Left forelimb (tissue), 1 donor: ENCODE measurements around the gene NUB1.

ENCODE experiments used
- DNase-seq: peaks from one replicate; pipeline ENCODE4 v3.0.0-alpha.2; 2018; ENCODE audit warnings: low spot score

The NUB1 gene

DNA sequence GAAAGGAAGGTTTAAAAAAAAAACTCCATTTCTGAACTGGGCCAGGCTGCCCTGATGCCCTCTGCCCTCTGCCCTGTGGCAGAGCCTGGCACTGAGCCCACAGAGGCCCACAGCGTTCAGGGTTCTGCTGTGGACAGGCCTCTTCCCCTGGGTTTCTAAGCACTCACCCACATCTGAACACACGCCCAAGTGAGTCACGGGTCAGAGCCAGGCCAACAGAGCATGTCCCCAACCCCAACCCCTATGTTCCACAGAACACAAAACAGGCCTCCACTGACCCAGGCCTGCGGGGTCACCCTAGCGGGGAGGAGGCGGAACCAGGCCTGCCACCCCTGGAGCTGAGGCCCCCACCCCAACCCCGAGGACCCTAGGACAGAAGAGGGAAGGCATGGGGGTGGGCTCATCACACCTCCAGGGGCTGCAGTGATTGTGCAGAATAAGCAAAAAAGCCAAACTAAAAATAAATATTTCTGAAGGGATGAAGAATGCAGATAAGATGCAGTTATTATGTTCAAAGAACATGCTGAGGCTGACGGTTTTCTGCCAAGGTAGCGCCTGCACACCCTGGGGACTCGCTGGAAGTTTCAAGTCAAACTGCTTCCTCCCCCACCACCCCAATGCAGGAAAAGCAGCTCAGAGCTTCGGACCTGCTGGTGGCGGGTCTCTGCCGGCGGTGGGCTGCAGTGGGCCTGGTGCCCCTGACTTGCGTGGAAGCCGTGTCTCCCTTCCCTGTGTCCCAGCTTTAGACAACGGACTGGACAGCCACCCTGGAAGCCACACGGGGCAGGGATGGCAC is 62.8 kb downstream of the NUB1 start:
- no peak for DNase-seq

DNA sequence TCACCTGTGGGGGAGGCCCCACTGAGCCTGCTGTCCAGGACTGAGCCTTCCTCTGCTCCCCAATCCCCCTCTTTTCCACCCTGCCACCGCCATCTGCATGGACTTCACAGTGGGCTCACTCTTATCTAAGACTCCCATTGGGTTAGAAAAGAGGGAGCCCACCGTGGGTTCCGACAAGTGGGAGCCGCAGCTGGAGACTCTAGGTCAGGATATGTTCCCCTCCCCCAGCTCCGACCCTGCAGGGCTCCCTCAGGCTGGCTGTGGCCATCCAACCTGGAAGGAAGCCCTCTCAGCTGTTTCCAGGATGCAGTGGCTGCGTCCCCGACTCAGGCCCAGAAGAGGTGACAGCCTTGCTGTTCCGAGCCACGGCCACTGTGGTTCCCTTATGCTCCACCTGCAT is 63.4 kb downstream of the NUB1 start:
- DNase-seq = no peak

DNA sequence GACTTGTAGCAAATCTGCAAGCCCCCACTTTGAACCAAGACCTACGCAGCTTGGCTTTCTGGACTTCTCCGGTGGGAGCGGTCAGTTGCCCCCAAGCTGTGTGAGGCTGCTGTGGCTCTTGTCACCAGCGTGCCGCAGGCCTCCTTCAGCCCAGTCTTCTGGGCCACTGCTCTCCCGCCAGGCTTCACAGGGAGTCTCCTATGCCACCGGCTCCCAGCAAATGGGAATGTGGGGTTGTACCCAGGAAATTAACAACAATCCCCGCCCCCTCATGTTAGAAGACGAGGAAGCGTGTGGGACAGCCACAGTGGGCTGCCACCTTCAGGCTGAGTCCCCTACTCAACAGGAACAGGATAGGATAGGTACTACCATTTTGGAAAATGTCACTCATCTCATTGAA is 64.0 kb downstream of the NUB1 start:
- DNase-seq = no peak

DNA sequence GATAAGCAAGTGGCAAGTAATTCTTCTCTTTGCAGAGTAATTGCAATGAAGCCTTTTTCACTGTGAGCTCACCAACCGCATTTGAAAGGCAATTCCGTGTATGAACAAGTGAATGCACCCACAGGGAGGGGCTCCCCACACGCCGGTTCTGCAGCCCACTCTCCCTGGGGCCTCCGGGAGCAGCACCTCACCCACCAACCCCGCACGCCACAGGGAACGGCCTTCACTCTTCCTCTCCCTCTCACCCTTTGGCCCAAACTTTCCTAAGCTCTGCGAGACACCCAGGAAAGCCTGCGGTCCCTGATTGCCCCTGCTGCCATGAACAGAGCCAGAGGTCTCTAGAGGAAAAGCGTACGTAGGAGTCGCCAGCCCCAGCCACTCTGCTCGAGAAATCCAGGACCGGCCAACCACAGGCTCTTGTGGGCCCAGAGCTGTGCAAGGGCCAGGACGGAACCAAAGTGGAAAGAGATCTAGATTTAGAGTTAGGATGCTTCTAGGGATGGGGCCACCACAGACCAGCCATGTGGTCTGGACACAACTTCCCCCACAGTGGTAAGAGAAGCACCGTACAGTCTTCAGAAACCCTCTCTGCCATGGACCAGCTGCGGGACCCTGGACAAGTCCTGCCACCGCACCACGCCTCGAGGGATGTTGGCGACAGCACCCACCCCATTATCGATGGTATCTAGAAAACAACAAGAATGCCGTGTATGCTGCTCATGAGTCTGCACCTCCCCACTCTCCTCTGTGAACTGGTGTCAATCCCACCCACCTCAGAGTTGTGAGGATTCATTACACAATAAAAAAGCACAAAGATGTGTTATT is 64.7 kb downstream of the NUB1 start:
- DNase-seq = no peak

DNA sequence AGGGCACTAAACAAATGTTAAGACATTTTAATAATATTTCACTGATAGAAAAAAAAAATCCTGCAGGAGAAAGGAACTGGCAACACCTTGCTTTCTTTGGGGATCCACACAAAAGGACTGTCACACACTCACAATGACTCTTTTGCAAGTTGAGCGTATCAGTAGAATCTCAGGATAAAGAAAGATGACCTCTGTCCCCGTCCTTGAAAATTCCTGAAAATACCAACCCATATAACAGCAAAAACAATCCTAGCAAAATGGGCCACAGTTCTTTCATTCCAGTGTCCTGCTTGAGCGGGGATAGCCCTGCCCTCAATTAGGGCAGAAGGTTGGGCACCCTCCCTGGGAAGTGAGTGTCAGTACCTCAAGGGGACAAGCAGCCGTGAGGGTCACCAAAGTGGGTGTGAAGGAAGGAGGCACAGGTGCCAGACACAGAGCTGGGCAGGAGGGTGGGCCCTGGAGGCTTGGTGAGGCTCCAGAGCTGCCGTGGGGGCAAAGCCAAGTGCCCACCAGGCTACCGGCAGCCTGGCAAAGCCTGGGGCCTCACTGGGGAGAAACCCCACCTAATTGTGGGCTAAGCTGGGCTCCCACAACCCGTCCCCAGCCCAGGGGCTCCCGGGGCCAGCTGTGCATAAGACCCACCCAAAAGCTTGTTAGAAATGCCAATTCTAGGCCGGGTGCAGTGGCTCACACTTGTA is 65.4 kb downstream of the NUB1 start:
- DNase-seq = no peak

DNA sequence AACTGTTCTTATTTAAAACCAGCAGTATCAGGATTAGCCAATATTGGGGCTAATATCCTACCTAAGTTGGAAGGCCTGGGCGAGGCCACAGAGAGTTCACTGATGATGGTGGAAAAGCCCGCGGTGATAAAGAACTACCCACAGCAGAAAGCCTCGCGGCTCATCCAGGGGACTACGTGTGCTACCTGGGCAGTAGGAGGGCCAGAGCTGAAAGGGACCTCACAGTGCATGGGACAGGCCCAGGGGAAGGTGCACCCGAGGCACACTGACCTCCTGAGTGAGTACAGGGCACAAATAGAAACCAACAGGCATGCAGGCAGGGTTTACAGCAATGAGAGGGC is 66.9 kb downstream of the NUB1 start:
- DNase-seq = no peak

DNA sequence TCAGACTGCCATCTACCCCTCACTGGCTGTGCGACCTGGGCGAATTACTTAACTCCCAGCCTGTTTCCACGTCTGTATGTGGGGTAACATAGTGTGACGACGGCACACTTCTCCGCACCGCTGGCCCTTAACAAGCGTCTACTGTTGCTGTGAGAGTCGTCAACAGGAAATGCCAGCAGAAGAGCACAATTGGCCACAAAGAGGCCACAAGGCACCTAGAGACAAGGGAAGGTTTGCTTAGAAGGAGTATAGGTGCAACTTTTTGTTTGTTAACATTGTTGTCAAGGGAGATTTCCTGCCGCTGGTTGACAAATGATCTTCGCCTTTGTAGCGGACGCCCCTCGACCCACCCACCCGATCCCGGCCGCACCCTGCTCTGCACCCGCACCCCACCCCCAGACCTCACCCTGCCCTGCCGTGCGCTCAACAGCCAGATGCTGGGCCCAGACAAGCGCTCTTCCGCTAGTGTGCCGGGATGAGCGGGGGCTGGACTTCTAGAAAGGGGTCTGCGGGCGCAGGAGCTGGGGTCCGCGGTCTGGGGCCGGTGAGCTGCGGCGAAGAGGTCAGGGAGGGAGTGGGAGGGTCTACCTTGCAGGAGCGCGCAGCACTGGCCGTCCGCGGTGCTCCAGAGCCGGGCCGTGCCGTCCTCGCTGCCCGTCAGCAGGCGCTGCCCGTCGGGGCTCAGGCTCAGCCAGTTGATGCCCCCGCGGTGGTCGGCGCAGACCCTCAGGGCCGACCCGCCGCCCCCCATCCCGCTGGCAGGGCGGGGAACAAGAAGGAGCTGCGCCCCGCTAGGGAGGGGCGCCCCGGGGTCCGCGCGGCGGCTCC is 67.4 kb downstream of the NUB1 start:
- DNase-seq = no peak

DNA sequence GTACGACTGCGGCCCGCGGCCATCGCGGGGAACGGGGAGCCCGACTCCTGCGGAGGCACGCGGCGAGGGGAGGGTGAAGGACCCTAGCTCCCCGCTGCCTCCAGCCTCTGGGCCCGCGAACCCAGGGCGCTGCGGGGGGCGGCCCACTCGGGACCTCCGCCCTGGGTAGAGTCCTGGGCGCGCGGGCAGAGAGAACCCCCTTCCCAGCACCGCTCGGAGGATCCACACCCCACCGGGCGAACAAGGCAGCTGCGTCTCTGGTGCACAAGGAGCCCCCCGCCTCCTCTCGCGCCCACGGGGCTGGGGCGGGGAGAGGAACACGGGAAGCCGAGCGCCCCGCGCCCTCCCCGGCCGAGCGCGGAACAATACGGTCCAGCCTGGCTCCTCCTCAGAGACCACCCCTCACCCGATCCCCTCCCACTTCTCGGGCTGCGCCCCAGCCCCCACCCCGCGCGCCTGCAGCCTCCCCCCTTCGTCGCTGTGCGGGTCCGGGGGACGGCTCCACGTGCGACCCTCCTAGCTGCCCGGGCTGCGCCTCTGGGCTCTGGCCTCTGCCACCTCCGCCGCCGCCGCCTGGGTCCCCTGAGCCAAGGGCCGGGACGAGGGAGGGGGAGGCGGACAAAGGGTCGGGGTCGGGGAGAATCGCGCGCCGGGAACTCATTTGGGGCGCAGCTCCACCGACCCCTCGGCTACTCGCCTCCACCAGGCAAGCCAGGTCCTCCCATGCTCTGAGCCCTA is 68.2 kb downstream of the NUB1 start, which contains the start of gene WDR86:
TSS of gene WDR86 (minus strand) at position 372 of the 738 bp plus-strand sequence. CDS start 449 bp downstream, outside the sequence.
- no peak for DNase-seq

DNA sequence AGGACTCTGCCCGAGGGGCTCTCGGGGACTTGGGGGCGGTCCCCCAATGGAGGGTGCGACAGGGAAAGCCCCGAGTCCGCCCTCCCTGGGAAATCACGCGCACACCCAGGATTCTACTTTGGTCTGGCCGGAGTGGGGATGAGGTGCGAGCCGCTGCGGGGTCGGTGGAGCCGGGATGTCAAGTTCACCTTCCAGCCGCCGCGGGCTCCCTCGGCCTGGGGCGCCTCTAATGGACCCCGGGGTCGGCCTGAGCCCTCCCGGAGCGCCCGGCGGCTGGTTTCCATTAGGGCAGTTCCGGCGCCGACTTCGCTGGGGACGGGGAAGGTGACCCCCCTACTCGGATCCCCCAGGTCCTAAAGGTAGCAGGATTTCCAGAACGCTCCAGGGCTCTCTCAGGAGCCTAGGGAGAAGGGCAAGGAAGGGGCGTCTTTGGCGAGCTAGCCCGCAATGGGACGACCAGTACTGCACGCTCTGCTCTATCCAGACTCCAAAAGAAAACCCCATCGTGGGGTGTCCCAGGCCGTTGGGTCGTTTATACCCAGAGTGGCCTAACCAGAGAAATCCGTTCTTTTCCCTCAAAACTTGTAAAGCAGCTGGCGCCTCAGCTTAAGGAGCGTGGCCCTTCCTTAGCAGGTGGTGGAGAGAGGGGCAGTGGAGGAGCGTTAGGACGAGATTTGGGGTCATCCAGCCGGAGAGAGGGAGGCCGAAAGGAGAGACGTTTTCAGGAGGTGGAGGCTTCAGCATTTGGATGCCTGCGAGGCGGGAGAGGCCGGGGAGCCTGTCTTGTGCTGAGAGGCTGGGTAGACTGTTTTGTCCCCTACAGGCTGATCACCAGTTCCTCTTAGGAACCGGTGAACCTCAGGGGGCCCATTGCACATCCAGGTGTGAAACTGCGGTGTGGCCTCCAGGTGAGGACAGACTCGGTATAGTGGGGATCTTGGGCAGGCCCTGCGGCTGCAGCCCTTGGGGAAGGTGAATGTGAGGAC is 69.1 kb downstream of the NUB1 start:
- no peak for DNase-seq

DNA sequence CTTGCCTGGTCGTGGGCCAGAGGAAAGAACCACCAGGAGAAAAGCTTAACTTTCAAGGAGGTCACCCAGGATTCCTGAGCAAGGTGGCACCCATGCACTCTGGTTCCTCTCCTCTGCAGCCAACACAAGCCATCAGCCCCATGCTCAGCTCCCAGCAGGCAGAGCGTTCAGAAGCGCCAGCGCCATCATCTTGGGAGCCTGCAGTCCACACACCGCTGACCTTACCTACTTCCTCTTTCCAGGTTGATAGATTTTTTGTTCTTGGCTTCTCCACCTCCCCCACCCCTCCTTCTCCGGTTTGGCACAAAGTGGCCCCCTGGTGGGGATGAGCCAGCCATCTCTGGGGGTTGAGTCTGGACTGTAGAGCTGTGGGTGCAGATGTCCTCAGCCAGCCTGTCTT is 69.9 kb downstream of the NUB1 start:
- DNase-seq = no peak

DNA sequence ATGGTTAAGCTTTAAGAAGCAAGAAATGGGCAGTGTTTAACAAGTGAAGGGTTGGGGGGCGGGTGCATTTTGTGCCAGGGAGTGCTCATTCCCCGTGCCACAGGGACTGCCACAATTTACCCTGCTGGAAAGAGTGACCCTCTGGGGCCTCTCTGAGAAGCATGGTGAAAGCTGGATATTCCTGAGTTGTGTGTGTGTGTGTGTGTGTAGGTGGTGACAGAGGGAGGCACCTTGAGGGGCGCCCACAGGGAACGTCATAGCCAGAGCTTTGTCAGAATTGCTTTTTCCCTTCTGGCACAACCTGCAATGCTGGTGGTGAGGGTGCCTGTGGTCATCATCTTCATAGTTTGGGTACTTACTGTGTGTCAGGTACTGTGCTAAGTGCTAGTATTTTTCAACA is 70.7 kb downstream of the NUB1 start:
- no peak for DNase-seq

DNA sequence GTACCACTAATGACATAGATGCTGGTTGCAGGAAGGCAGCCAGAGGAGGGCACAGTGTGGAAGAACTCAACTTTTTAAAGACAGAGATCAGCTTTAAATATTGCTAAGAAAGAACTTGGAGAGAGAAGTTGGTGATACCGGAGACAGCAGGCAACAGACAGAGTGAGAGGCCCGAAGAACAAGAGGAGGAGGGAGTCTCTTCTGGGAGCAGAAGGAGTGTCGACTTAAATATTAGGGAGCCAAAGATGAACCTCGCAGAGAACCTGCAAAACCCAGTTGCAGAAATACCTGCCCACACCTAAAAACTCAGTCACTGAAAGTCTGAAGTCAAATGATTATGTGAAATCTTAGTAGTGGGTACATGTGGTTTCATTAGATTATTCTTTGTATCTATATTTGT is 71.6 kb downstream of the NUB1 start:
- no peak for DNase-seq

DNA sequence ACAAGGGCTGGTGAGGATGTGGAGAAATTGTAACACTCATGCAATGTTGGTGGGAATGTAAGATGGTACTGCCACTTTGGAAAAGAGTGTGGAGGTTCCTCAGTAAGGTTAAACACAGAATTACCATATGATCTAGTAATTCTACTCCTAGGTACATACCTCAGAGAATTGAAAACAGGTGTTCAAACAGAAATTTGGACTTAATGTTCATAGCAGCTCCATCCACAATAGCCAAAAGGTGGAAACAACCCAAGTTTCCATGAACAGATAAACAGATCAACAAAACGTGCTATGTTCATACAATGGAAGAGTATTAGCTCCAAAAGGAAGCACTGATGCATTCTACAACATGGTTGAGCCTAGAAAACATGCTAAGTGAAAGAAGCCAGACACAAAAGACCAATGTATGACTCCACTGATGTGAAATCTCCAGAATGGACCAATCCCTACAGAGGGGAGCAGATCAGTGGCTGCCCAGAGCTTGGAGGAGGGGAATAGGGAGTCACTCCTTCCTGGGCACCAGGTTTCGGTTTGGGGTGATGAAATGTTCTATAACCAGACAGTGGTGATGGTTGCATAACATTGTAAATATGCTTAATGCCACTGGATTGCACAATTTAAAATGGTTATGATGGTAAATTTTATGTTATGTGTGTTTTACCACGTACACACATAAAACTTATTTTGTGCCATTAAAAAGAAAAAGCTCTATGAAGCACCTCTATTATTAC is 73.9 kb downstream of the NUB1 start:
- no peak for DNase-seq

DNA sequence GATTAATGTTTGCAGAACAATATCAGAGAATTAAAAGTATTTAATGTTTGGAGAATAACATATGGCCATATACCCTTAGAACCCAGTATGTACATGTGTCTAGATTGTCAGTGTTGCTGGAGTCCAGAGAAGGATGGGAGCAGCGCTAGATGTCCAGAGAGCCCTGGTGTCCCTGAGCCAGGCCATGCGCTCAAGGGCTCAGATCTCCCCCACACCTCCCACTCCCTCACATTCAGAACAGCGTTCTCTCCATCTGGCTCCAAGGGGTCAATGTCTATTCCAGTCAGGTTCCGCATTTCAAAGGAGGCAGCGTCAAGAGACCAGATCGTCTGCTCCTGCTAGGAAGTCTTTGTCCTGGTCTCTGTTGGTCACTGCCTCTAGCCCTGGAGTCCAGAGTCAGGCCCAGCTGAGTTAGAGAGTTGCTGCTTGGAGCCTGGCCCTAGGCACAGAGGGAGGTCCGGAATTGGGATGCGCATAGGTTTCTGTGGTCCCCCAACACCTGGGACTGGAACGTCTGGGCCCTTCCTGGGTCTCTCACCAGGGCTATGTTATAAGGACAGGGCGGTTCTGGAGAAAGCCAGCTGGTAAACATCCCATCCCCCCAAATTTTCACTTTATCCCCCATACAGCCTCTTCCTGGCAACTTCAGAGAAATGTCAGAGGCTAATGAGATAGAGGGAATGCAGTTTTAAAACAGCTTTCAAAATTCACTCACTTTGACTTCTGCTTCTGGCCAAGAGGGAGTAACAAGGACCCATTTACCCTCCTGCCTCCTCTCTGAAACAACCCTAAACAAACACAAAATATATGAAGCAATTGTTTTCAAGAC is 74.7 kb downstream of the NUB1 start:
- DNase-seq = no peak

DNA sequence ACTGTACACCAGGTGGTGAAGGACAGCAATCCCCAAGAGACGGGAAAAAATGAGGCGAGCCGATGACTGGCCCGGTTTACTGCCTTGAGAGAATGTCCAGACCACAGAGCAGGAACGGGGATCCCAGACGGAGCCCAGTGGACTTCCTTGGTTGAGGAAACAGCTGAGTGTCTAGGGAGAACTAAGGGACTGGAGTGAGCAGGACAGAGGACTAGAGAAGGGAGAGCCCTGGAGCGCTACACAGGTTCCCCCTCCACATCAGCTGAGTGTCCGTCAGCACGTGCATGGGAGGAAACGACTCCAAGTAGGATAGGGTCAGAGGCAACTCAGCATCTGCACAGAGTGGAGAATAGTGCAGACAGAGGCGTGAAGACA is 75.3 kb downstream of the NUB1 start:
- no peak for DNase-seq

DNA sequence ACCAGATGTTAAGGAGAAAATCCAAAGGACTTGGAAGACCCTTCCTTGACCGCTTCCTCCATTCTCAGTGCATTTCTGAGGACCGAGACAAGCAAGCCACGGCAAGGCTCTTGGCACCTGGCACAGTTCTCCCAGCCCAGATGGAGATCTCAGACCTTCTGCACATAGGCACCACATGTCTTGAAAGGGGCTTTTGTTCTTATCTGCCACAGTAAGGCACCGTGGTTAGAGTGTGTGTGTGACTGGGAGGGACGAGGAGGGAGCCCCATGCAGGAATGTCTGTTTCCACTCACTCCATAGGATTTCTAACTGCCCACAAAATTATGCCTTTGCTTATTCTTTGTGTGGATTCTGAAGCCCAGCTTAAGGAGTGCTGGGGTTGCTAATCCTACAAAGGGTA is 78.5 kb downstream of the NUB1 start:
- DNase-seq = no peak

DNA sequence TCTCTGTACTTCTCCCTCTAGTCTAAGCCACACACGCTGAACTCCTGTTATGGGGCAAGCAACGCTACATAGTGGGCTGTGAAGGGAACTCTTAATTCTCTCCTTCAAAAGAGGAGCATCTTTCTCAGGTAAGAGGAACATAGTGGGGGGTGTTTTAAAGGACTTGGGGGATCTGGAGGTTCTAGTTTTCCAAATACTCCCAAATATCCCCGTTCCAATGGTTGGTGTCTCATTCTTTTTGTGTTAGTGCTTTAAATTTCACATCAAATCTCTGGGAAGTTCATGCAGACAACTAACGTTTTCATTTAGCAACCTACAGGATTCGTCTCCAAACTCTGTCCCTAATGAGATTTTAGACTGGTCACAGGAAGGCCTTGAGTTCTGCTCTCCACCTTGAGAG is 80.6 kb downstream of the NUB1 start:
- DNase-seq = no peak

DNA sequence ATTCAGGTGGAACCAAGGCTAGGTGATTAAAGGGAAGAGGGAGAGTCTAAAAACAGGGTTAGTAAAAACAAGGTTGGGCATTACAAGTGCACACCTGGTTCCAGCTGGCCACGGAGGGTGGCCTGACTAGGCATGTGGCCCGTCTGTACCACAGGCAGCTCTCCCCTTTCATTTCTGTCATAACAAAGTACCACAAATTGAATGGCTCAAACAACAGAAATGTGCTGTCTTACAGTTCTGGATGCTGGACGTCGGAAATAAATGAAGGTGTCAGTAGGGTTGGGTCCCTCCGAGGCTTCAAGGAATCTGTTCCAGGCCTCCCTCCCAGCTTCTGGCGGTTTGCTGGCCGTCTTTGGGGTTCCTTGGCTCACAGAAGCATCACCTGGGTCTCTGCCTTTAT is 81.6 kb downstream of the NUB1 start:
- DNase-seq = no peak

DNA sequence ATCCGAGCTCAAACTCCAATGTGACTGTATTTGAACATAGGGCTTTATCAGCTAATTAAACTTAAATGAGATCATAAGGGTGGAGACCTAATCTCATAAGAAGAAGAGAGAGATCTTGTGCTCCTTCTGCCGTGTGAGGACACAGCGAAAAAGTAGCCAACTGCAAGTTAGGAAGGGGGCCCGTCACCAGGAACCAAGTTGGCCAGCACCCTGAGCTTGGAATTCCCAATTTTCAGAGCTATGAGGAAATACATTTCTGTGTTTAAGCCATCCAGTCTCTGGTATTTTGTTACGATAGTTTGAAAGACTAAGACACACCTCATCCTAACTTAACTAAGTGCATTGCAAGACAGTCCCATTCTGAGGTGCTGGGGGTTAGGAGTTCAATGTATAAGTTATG is 82.3 kb downstream of the NUB1 start:
- DNase-seq = no peak
